Pons (tissue), 1 donor: ENCODE measurements around the gene TSKS.
A peak's percentile ranks its signal among the peaks of the same experiment; 100 is the strongest.

Experiments
- DNase-seq: peaks from one replicate; pipeline ENCODE4 v3.0.0-alpha.2; 2016; ENCODE audit warnings: low spot score

TSKS gene

DNA sequence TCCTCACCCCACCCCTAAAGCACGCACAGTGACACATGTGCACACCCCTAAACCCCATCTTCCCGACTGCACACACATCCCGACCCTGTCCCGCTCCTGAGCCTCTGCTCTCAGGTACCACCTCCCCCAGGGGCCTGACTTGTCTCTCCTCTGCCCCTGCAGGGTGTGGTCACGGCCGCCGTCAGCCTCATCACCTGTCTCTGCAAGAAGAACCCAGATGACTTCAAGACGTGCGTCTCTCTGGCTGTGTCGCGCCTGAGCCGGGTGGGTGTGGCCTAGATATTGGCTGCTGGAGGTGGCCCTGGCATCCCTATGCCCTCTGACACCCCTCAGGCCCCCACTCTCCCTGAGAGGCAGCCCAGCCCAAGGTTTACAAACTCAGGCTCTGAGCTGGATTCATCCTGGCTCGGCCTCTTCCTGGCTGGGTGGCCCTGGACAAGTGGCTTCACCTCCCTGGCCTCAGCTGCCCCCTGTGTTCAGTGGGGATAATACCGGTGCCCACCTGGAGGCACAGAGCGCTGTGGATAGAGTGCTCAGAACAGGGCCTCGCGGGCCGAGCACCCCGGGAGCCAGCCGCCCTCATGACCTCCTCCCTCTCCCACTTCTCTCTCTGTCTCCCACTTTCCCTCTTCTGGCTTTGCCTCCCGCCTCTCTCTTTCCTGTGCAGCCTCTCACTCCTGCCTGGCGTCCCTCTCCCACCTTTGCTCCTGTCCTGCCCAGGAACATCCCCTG lies 29.9 kb upstream of the TSKS start:
- DNase-seq, result no peak

DNA sequence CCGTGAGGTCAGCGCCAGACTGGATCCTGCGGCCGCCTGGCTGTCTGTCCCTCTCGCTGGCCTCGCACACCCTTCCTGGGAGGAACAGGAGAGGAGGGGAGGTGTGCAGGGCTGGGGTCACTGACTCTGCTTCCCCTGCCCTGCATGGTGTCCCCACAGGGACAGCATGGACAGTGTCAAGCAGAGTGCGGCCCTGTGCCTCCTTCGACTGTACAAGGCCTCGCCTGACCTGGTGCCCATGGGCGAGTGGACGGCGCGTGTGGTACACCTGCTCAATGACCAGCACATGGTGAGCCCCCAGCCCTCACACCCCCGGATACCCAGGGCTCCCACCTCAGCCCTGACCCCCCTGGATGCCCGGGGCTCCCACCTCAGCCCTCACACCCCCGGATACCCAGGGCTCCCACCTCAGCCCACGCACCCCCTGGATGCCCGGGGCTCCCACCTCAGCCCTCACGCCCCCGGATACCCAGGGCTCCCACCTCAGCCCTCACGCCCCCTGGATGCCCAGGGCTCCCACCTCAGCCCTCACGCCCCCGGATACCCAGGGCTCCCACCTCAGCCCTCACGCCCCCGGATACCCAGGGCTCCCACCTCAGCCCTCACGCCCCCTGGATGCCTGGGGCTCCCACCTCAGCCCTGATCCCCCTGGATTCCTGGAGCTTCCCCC lies 28.8 kb upstream of the TSKS start:
- DNase-seq, result no peak

DNA sequence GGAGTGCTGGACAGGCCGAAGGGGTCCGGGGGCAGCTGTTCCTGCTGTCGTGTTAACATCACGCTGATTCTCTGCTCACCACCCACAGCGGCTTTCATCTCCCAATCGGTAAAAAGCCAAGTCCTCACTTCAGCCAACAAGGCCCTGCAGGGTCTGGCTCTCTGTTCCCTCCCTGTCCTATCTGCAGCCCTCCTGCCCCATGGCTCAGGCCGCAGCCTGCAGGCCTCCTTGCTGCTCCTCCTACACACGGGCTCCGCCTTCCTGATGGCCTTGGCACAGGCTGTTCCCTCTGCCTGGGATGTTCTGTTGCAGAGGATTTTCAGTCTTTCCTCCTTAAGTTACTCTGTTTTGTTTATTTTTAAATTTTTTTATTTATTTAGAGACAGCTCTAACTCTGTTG lies 27.8 kb upstream of the TSKS start:
- DNase-seq, result no peak

DNA sequence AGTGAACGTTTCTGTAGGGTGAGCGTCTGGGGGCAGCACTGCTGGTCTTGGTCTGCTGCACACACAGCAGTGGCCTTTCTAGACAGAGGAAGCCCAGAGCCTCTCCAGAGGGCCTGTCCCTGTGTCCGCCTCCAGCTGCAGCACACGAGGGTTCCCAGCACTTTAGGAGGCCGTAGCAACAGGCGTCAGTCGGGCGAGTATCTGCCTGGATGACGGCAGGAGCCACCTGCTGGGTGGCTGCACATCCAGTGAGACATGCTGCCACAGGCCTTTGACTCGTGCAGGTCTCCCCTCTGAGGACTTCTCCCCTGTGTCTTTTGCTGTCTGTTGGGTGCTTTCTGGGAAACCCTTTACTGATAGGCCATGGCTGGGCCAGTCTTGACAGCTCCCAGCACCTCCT lies 25.8 kb upstream of the TSKS start:
- no peak for DNase-seq

DNA sequence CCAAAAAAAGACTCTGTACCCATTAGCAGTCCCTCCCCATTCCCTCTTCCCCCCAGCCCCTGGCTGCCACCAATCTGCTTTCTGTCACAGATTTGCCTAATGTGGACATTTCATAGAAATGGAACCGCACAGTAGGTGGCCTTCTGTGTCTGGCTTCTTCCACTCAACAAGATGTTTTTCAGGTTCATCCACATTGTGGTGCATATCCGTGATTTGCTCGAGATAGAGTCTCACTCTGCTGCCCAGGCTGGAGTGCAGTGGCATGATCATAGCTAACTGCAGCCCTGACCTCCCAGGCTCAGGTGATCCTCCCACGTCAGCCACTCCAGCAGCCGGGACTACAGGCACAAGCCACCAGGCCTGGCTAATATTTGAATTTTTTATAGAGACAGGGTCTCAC lies 24.6 kb upstream of the TSKS start:
- no peak for DNase-seq

DNA sequence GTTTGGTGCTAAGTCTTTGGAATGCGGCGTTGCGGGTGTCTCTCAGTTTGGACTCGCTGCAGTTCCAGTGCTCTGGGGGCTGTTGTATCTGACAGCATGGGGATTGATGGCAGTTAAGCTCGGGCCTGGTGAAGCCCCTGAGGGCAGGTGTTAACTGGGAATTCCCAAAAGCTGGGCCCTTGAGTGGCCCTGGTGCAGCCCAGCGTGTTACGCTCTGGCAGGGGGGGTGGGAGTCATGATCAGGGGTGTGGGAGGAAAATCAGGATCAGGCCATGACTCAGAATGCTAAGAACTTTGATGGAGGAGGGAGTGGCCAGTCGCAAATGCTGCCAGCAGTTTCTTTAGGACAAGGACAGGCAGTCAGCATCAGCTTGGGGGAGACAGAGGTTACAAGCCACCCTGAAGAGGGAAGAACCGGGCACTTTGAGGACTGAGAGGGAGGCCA lies 23.3 kb upstream of the TSKS start:
- no peak for DNase-seq

DNA sequence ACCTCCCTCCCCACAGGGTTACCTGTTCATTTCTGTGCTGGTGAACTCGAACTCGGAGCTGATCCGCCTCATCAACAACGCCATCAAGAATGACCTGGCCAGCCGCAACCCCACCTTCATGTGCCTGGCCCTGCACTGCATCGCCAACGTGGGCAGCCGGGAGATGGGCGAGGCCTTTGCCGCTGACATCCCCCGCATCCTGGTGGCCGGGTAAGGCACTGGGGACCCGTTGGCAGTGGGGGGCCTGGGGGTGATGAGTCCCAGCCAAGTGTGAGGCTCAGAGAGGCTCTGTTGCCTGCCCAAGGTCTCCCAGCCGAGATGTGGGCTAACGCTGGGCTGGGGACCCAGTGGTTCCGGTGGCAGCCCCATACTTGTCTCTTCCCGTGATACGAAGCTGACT lies 19.4 kb upstream of the TSKS start:
- DNase-seq, result no peak

DNA sequence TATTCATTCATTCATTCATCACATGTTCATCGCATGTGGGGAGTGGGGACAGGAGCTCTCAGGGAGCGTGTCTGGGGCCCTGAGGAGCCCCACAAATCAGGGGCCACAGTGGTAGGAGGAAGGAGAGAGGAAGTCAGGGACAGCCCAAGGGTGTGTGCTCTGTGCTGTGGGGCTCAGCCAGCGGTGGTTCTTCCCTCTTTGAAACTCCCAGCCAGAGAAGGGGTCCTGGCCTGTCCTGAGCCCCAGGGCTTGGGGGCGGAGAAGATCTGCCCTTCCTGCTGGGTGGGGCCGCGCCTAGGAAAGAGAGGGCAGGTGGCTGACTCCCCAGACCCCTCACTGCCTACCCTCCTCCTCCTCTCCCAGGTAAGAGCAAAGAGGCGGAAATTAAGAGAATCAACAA lies 18.3 kb upstream of the TSKS start:
- DNase-seq, result no peak

DNA sequence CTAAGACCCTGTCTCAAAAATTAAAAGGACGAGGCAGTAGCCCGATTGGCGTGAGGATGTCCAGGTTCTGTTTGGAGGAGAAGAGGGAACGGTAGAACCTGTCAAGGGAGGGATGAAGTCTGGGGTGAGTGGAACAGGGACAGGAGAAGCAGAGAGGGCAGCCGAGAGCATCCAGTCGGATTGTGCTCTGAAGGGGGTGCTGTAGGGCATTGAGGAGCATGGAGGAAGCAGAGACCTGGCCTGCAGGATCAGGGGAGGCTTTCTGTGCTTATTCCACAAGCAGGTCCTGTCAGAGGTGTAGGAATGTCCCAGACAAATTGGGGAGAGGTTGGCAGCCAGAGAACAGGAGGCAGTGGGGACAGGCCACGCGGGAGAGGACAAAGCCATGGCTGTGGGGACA lies 17.8 kb upstream of the TSKS start:
- DNase-seq, result no peak

DNA sequence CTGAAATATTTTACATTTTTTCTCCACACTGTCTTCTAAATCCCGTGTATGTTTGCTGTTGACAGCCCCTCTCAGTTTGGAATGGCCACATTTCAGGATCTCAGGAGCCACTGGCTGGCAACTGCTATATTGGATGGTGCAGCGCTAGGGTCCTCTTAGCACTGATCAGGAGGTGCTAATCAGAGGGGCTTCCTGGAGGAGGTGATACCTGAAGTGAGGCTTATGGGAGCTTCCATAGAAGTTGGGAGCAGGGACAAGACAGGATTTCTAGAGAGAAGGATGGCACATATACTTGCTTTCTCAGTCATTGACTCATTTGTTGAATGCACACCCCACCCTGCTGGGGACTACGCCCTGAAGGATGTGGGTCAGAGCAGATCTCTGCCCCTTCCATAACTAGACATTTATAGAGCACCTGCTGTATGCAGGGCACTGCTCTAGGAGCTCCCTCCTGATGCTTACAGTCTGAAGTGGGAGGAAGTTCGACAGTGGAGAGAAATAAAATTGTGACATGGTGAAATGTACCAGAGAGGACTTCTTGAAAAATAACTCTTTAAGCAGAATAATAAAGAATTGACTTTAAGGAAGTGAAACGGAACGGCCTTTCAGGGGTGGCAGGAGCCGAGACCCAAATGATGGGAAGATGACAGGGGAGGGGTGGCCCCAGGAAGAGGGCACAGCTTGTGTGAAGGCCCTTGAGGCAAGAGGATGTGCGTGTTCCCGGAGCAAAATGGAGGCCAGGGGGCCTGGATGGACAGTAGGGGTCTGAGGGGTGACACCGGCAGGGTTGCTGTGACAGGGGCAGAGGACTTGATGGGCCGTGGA lies 16.8 kb upstream of the TSKS start:
- no peak for DNase-seq

DNA sequence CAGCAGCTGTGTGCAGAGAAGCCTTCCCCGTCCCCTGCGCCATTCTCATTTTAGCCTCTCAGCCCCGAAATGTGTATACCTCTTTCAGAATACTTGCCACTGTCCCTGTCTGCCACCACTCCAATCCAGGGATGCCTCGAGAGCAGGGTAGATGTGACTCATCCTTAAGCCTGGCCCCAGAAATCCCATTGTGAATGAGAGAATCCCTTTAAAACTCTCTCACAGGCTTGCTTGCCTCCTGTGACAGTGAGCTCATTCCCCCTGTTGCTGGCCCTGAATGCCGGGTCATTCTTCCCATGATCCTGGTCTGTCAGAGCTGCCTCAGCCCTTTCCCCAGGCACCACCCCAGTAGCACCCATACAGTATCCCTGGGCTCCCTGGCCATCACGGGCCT lies 13.3 kb upstream of the TSKS start:
- no peak for DNase-seq

DNA sequence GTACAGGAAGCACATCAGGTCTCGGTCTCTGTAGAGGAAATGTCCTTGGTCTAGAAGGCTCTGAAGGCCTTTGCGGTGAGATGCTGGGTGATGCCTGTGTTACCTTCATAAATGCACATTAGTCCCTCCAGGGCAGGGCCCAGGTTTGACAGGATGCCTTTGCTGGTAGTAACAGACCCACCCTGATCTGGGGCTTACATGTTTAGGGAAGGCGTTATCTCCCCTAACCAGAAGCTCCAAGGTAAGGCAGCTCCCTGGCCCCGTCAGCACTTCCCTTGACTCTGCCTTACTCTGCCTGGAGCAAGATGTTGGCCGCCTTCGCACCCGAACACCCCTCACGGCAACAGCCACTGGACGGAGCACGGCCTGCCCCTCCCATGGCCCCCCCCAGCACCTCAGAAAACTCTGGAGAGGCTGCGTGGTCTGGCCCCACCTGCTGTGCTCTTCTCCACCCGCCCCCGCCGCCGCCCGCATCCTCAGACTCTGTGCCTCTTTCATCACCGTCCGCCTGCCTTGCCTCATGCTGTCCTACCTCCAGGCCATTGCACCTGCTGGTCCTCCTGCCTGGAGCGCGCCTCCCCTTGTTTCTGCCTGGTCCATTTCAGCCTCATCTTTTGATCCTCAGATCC lies 12.8 kb upstream of the TSKS start:
- no peak for DNase-seq

DNA sequence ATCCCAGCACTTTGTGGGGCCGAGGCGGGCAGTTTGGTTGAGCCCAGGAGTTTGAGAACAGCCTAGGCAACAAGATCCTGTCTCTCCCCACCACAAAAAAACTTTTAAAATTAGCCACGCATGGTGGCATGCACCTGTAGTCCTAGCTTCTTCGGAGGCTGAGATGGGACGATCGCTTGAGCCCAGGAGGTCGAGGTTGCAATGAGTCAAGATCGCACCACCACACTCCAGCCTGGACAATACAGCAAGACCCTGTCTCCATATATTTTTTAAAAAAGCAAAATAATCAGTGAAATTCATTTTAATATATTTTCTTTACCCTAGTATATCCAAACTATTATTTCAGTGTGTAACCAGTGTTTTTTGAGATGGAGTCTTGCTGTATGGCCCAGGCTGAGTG lies 11.9 kb upstream of the TSKS start:
- DNase-seq, result no peak

DNA sequence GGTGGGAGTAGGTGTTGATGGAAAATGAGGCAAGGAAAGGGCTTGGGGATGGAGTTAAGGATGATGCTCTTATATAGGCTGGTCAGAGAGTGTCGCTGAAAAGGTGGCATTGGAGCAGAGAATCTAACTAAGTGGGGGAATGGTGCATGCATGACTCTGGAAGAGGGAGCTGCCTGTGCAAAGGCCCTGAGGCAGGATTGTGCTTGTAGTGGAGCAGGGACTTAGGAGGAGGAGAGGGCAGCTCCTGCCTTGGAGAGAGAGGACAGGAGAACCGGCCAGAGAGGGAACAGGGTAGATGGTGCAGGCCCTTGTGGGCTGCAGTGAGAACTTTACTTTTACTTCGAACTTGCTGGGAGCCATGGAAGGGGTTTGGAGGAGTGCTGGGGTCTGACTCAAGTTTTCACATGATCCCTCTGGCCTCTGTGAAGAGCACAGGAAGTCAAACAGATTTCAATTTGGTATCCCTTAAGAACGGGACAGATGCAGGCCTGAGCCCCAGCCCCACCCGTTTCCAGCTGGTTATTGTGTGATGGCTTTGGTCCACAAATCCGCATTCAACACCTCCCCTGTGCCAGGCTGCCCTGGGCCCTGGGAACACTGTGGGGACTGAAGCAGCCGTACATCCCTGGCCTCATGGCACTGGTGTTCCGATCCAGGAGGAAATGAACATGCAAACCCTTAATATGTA lies 10.7 kb upstream of the TSKS start:
- DNase-seq, result peak; percentile 44

DNA sequence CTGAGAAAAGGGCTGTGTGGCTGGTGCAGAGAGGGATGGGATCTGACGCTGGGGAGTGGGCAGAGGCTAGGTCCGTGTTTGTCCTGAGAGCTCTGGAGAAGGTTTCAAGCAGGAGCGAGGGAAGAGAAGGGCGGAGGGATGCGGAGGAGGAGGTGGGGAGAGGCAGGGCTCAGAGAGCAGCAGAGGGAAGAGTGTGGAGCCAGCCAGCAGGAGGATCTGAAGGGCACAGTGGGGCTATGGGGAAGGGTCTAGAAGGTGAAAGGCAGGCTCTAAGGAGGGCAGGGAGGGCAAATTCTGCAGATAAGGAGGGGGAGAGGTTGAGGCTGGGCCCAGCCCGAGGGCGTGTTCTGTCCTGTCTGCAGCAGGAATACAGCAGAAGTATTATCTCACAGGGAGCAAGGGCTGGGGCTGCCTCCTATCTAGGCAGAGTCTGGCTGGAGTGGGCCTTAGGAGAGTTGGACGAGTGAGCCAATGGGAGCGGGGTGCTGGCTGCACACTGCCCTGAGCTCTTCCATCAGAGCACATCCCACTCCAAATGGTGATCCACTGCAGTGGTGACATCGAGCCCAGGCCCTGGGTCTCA lies 9.8 kb upstream of the TSKS start:
- no peak for DNase-seq

DNA sequence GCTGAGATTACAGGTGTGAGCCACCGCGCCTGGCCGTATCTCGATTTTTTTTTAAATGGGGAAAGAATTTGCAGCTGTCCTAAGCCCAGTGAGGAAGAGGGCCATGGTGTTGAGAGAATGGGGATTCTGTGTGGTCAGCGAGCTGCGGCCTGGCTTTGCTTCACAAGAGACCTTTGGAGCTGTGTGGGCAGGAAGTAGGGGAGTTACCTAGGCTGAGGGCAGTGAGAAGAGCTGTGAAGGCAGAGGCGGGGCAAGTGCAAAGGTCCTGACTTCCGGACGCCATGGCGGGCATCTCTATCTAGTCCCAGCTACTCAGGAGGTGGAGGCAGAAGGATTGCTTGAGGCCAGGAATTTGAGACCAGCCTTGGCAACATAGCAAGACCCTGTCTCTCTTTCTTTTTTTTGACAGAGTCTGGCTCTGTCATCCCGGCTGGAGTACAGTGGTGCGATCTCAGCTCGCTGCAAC lies 8.6 kb upstream of the TSKS start:
- DNase-seq, result no peak

DNA sequence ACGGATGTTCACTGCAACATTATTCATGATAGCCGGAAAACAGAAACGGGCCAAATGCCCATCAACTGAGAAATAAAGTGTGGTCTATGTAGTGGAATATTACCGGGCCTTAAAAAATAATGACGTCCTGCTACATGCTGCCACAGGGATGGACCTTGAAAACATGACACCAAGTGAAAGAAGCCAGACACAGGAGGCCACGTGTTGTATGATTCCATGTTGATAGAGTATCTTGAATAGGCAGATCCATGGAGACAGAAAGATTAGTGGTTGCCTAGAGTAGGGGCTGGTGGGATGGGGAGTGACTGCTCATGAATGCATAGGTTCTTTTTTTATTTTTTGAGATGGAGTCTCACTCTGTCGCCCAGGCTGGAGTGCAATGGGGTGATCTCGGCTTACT lies 7.4 kb upstream of the TSKS start:
- DNase-seq, result no peak

DNA sequence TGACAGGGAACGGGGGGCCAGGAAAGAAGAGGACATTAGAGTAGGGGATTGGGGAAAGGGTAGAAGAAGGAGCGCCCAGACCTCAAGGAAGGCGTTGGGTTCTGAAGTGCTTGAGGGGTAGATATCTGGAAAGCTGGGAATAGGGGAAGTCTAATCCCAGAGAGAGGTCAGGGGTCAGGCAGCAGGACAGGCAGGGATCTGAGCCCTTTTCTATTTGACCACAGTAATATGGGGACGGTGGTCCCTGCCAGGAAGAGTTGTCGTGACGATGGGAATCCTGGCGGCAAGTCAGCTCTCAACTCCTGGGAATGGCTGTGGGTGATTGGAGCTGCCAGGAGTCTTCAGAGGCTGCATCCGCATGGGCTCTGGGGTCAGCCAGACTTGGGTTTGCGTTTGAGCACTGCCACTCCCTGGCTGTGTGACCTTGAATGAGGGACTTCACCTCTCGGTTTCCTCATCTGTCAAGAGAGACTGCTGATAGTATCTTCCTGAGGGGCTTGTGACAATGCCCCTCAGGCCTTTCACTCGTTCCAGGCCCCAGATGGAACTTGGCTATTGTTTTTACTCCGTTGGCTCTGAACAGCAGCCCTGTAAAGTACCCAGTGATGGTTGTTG lies 5.0 kb upstream of the TSKS start:
- DNase-seq, result no peak

DNA sequence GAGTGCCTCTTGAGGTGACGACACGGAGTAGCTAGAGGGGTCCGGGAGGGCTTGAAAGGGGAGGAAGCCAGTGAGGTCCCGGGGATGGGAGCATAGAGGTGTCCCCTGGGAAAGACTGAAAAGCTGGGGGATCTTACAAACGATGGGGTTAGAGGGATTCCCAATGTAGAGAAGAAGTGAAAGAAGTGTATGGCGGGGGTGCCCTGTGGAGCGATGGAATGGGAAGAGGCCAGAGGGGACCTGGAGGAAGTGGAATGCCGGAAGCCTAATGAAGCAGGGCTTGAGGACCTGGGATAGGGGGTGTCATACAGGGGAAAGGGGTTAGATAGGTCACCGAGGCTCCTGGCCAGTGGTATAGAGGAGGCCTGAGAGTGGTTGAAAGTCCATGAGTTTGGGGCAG lies 4.3 kb upstream of the TSKS start:
- no peak for DNase-seq

DNA sequence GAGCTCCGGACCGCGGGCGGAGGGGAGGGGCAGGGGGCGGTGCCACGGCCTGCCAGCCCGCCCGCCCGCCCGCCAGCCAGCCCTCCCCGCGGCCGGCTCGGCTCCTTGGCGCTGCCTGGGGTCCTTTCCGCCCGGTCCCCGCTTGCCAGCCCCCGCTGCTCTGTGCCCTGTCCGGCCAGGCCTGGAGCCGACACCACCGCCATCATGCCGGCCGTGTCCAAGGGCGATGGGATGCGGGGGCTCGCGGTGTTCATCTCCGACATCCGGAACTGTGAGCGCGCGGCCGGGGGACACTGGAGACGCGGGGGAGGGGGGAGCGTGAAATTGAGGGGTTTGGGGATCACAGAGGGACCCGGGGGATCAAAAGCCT lies 3.8 kb upstream of the TSKS start, which contains the start of gene AP2A1:
TSS of gene AP2A1 (plus strand) at position 72 of the 370 bp plus-strand sequence. CDS start at position 205, 133 bp downstream.
- DNase-seq, result no peak
